Measurements from ENCODE around the gene ADRA1B. TPM values are rescaled to one million over a fixed set of nuclear protein-coding genes. Genes with fewer than 3 reads are reported as not detected.

ADRA1B gene
- total RNA-seq, 1 donor: 0.36 TPM

- no peak for DNase-seq (ENCODE audit: insufficient read length, low spot score, missing footprints)
- Histone ChIP-seq H4K20me1 (ENCODE audit: insufficient read depth, low read length) (no peaks in the 10 kb centered on the region), H3K27me3 (ENCODE audit: insufficient read depth, low read length) (no peaks in the 10 kb centered on the region), H3K27ac (ENCODE audit: low read depth, low read length) (no peak overlapping the region), H3K4me3 (ENCODE audit: insufficient read depth, low read length) (no peak overlapping the region), H3K4me1 (ENCODE audit: insufficient read depth, low read length) (no peaks in the 10 kb centered on the region), H3K79me2 (ENCODE audit: insufficient read depth, low read length) (no peaks in the 10 kb centered on the region), H2AFZ (ENCODE audit: low read length) (no peak overlapping the region), H3K36me3 (ENCODE audit: insufficient read depth, low read length) (no peaks in the 10 kb centered on the region), H3K9me3 (ENCODE audit: low read depth, low read length) (no peaks in the 10 kb centered on the region), H3K4me2 (ENCODE audit: insufficient read depth, low read length) (no peak overlapping the region)
- TF ChIP-seq CTCF (IDR thresholded peaks at IDR 0.05; ENCODE audit: extremely low read depth, low read depth, low read length): no peak
These were observed 20.5 kb downstream of the ADRA1B start for GRCh38 chr5:159936686-159937329.

GRCh38 chr5:159937580-159937979 is 21.3 kb downstream of the ADRA1B start:
- Histone ChIP-seq H3K36me3 (ENCODE audit: insufficient read depth, low read length) (no peaks in the 10 kb centered on the region), H3K27me3 (ENCODE audit: insufficient read depth, low read length) (no peaks in the 10 kb centered on the region), H3K4me1 (ENCODE audit: insufficient read depth, low read length) (no peaks in the 10 kb centered on the region), H4K20me1 (ENCODE audit: insufficient read depth, low read length) (no peaks in the 10 kb centered on the region), H2AFZ (ENCODE audit: low read length) (no peak overlapping the region), H3K9me3 (ENCODE audit: low read depth, low read length) (no peaks in the 10 kb centered on the region), H3K4me3 (ENCODE audit: insufficient read depth, low read length) (no peak overlapping the region), H3K4me2 (ENCODE audit: insufficient read depth, low read length) (no peak overlapping the region), H3K79me2 (ENCODE audit: insufficient read depth, low read length) (no peaks in the 10 kb centered on the region), H3K27ac (ENCODE audit: low read depth, low read length) (no peak overlapping the region)
- no peak for DNase-seq (ENCODE audit: insufficient read length, low spot score, missing footprints)
- no peak for TF ChIP-seq CTCF (IDR thresholded peaks at IDR 0.05; ENCODE audit: extremely low read depth, low read depth, low read length)

GRCh38 chr5:159943326-159943725 is 27.0 kb downstream of the ADRA1B start:
- DNase-seq (ENCODE audit: insufficient read length, low spot score, missing footprints): no peak
- Histone ChIP-seq H3K36me3 (ENCODE audit: insufficient read depth, low read length) (no peaks in the 10 kb centered on the region), H3K9me3 (ENCODE audit: low read depth, low read length) (no peaks in the 10 kb centered on the region), H2AFZ (ENCODE audit: low read length) (no peak overlapping the region), H3K4me2 (ENCODE audit: insufficient read depth, low read length) (no peak overlapping the region), H4K20me1 (ENCODE audit: insufficient read depth, low read length) (no peaks in the 10 kb centered on the region), H3K27ac (ENCODE audit: low read depth, low read length) (no peak overlapping the region), H3K4me3 (ENCODE audit: insufficient read depth, low read length) (no peak overlapping the region), H3K79me2 (ENCODE audit: insufficient read depth, low read length) (no peaks in the 10 kb centered on the region), H3K27me3 (ENCODE audit: insufficient read depth, low read length) (no peaks in the 10 kb centered on the region), H3K4me1 (ENCODE audit: insufficient read depth, low read length) (peaks cover 7% of the 10 kb centered on the region)
- TF ChIP-seq CTCF (IDR thresholded peaks at IDR 0.05; ENCODE audit: extremely low read depth, low read depth, low read length): no peak

GRCh38 chr5:159944056-159944600 is 27.8 kb downstream of the ADRA1B start:
- no peak overlapping the region for H3K4me2 ChIP-seq (ENCODE audit: insufficient read depth, low read length)
- no peaks in the 10 kb centered on the region for H3K79me2 ChIP-seq (ENCODE audit: insufficient read depth, low read length)
- H4K20me1 ChIP-seq (ENCODE audit: insufficient read depth, low read length): no peaks in the 10 kb centered on the region
- H2AFZ ChIP-seq (ENCODE audit: low read length): no peak overlapping the region
- no peaks in the 10 kb centered on the region for H3K27me3 ChIP-seq (ENCODE audit: insufficient read depth, low read length)
- peaks cover 7% of the 10 kb centered on the region for H3K4me1 ChIP-seq (ENCODE audit: insufficient read depth, low read length)
- no peak overlapping the region for H3K4me3 ChIP-seq (ENCODE audit: insufficient read depth, low read length)
- H3K9me3 ChIP-seq (ENCODE audit: low read depth, low read length): no peaks in the 10 kb centered on the region
- no peak overlapping the region for H3K27ac ChIP-seq (ENCODE audit: low read depth, low read length)
- no peaks in the 10 kb centered on the region for H3K36me3 ChIP-seq (ENCODE audit: insufficient read depth, low read length)
- no peak for DNase-seq (ENCODE audit: insufficient read length, low spot score, missing footprints)
- TF ChIP-seq CTCF (IDR thresholded peaks at IDR 0.05; ENCODE audit: extremely low read depth, low read depth, low read length): no peak

Data from osteoblast (primary cell).